Keratinocyte (primary cell): ENCODE data around the gene UHRF2. TPM values are rescaled to one million over a fixed set of nuclear protein-coding genes. Genes with fewer than 3 reads are reported as not detected.

ENCODE experiments used
- DNase-seq: peaks from one replicate; pipeline ENCODE4 v3.0.0-alpha.2; 2011; ENCODE audit warnings: low read depth, missing footprints, low spot score
- FAIRE-seq: peaks from 2 replicates; lab custom pipeline; 2011; peaks lifted over from hg19 to GRCh38; lab: Jason Lieb, UNC
- H2AFZ ChIP-seq: 2 replicates; pipeline ENCODE4 v1.6.0; 2012; ENCODE audit warnings: low read length, control low read depth, inconsistent platforms; ENCODE audit not compliant: control insufficient read depth
- H3K27ac ChIP-seq: 2 replicates; pipeline ENCODE4 v1.5.1; 2011; ENCODE audit warnings: low read length; ENCODE audit not compliant: control insufficient read depth, insufficient read depth
- H3K27me3 ChIP-seq: 3 replicates; pipeline ENCODE4 v1.6.0; 2011; ENCODE audit warnings: low read length; ENCODE audit not compliant: control insufficient read depth, insufficient read depth; ENCODE audit errors: extremely low read depth
- H3K36me3 ChIP-seq, 2 experiments: 2 replicates in 1 of 2; 3 replicates in 1 of 2; pipeline ENCODE4 v1.5.1; 2011; ENCODE audit warnings: low read length in 2 of 2, mild to moderate bottlenecking in 1 of 2; ENCODE audit not compliant: control insufficient read depth in 2 of 2, insufficient read depth in 2 of 2; ENCODE audit errors: extremely low read depth in 1 of 2
- H3K4me1 ChIP-seq: 3 replicates; pipeline ENCODE4 v1.5.1; 2011; ENCODE audit warnings: low read length; ENCODE audit not compliant: control insufficient read depth, insufficient read depth; ENCODE audit errors: extremely low read depth
- H3K4me2 ChIP-seq: 3 replicates; pipeline ENCODE4 v1.6.0; 2011; ENCODE audit warnings: low read depth, low read length; ENCODE audit not compliant: control insufficient read depth, insufficient read depth; ENCODE audit errors: extremely low read depth
- H3K4me3 ChIP-seq, 3 experiments: fragments of 200-600 bp in 1 of 3; sonication (generic) in 1 of 3; 2 replicates in 2 of 3; 3 replicates in 1 of 3; pipeline ENCODE4 v1.5.1; 2011 to 2016; ENCODE audit warnings: low read length in 3 of 3, mild to moderate bottlenecking in 3 of 3, control low read depth in 2 of 3, inconsistent platforms in 1 of 3, low read depth in 1 of 3, mixed read lengths in 1 of 3, mixed run types in 1 of 3, moderate library complexity in 1 of 3; ENCODE audit not compliant: control insufficient read depth in 2 of 3, insufficient read depth in 2 of 3; ENCODE audit errors: extremely low read depth in 1 of 3
- H3K79me2 ChIP-seq: 2 replicates; pipeline ENCODE4 v1.6.0; 2012; ENCODE audit warnings: low read length; ENCODE audit not compliant: control insufficient read depth, insufficient read depth
- H3K9ac ChIP-seq: 3 replicates; pipeline ENCODE4 v1.6.0; 2011; ENCODE audit warnings: low read length; ENCODE audit not compliant: control insufficient read depth, insufficient read depth; ENCODE audit errors: extremely low read depth
- H3K9me1 ChIP-seq: 3 replicates; pipeline ENCODE4 v1.6.0; 2011; ENCODE audit warnings: low read length; ENCODE audit not compliant: control insufficient read depth, insufficient read depth; ENCODE audit errors: extremely low read depth
- H3K9me3 ChIP-seq: 2 replicates; pipeline ENCODE4 v1.5.1; 2012; ENCODE audit warnings: low read depth, low read length; ENCODE audit not compliant: control insufficient read depth
- H4K20me1 ChIP-seq: 3 replicates; pipeline ENCODE4 v1.6.0; 2011; ENCODE audit warnings: low read length; ENCODE audit not compliant: control insufficient read depth, insufficient read depth; ENCODE audit errors: extremely low read depth
- CTCF ChIP-seq, 3 experiments: IDR thresholded peaks in 1 of 3; conservative IDR thresholded peaks in 1 of 3; optimal IDR thresholded peaks in 1 of 3; 2 replicates in 2 of 3; 3 replicates in 1 of 3; pipeline versions ENCODE3 to v1.5.1; 2011; ENCODE audit warnings: low read length in 3 of 3, mild to moderate bottlenecking in 3 of 3, moderate library complexity in 2 of 3, control low read depth in 1 of 3, inconsistent platforms in 1 of 3; ENCODE audit not compliant: insufficient read depth in 2 of 3; ENCODE audit errors: extremely low read depth in 1 of 3
- EZH2 ChIP-seq: IDR thresholded peaks from one replicate; pipeline ENCODE4 v1.6.1; 2012; ENCODE audit warnings: inconsistent platforms, mild to moderate bottlenecking, low read length, moderate library complexity
- dilution Hi-C: fragments of 300-500 bp; cut with MboI; formaldehyde crosslinking; loops from one replicate; pipeline ENCODE4 v1.7.0; 2020; ENCODE audit warnings: low sequenced_read_pairs; ENCODE audit not compliant: extremely low pct_ligation_motif_present
- polyA plus RNA-seq, 5 experiments: library from polyadenylated mRNA; depleted of rRNA in 3 of 5; stranded (reverse) in 3 of 5; stranded (forward) in 1 of 5; unstranded in 1 of 5; fragments of >200 nt; gene quantifications; 1 replicate in 1 of 5; 2 replicates in 3 of 5; 3 replicates in 1 of 5; pipeline versions ENCODE4 v1.2.1 to v1.2.3, GENCODE V29; 2011 to 2012; ENCODE audit warnings: missing spikeins in 2 of 5, low read depth in 1 of 5, low replicate concordance in 1 of 5

UHRF2 gene
- polyA plus RNA-seq, 1 donor (not counting 4 experiments of a cell fraction or from before 2014, with no cell fraction given), result 77.0 TPM

GRCh38 chr9:6471231-6471850, 58.3 kb downstream of the UHRF2 start:
- Histone ChIP-seq H3K27me3 (no peaks in the 10 kb centered on the region), H4K20me1 (no peaks in the 10 kb centered on the region), H3K9ac (no peak overlapping the region), H3K4me3 (no peak overlapping the region), H3K27ac (no peak overlapping the region), H3K9me1 (no peaks in the 10 kb centered on the region), H3K9me3 (no peaks in the 10 kb centered on the region), H3K4me1 (no peaks in the 10 kb centered on the region), H2AFZ (no peak overlapping the region), H3K36me3 (peaks cover 0 to 10% of the 10 kb centered on the region in 2 experiments), H3K4me2 (no peak overlapping the region), H3K79me2 (peaks cover 52% of the 10 kb centered on the region)
- dilution Hi-C loops, result no loop called here
- TF ChIP-seq CTCF (optimal IDR thresholded peaks at IDR 0.05 in 1 of 3, IDR thresholded peaks at IDR 0.05 in 1 of 3, conservative IDR thresholded peaks at IDR 0.05 in 1 of 3; ENCODE audit: extremely low read depth in 1 of 3, insufficient read depth in 2 of 3, low read length in 3 of 3) (no peak), EZH2 (no peak)
- no peak for FAIRE-seq
- no peak for DNase-seq

GRCh38 chr9:6473151-6473550, 60.2 kb downstream of the UHRF2 start:
- Histone ChIP-seq H3K9ac (no peak overlapping the region), H3K27me3 (no peaks in the 10 kb centered on the region), H3K36me3 (peaks cover 5 to 9% of the 10 kb centered on the region in 2 experiments), H3K9me1 (no peaks in the 10 kb centered on the region), H4K20me1 (no peaks in the 10 kb centered on the region), H3K4me3 (no peak overlapping the region), H3K9me3 (no peaks in the 10 kb centered on the region), H3K79me2 (peaks cover 41% of the 10 kb centered on the region), H2AFZ (no peak overlapping the region), H3K4me1 (no peaks in the 10 kb centered on the region), H3K4me2 (no peak overlapping the region), H3K27ac (no peak overlapping the region)
- no peak for FAIRE-seq
- DNase-seq, result no peak
- TF ChIP-seq CTCF (optimal IDR thresholded peaks at IDR 0.05 in 1 of 3, IDR thresholded peaks at IDR 0.05 in 1 of 3, conservative IDR thresholded peaks at IDR 0.05 in 1 of 3; ENCODE audit: extremely low read depth in 1 of 3, insufficient read depth in 2 of 3, low read length in 3 of 3) (no peak), EZH2 (no peak)
- dilution Hi-C loops, result no loop called here
